SK-N-SH (cell line): Measurements from ENCODE around the gene CPSF3. TPM values are rescaled to one million over a fixed set of nuclear protein-coding genes. Genes with fewer than 3 reads are reported as not detected.

ENCODE experiments used
- CTCF ChIA-PET: fragments of 300-600, 350-600 bp; formaldehyde crosslinking; extraction: SDS; loops from one replicate; lab custom pipeline; 2021; lab: Yijun Ruan, JAX
- POLR2A ChIA-PET: fragments of 350-600 bp; sonication (Branson Sonifier 250); formaldehyde crosslinking; extraction: SDS; loops from one replicate; lab custom pipeline; 2020; ENCODE audit warnings: antibody characterized with exemption, inconsistent platforms; lab: Yijun Ruan, JAX
- DNase-seq: peaks from one replicate; pipeline ENCODE4 v3.0.0; 2012
- H2AFZ ChIP-seq: fragments of 200-600 bp; sonication (generic); 2 replicates; pipeline ENCODE4 v1.8.1; 2016; ENCODE audit warnings: antibody characterized with exemption, mild to moderate bottlenecking, low read depth
- H3F3A ChIP-seq: fragments of 200-600 bp; sonication (generic); replicated peaks from 2 replicates; pipeline ENCODE3; 2016; ENCODE audit warnings: antibody characterized with exemption, mild to moderate bottlenecking; ENCODE audit not compliant: insufficient read depth
- H3K27ac ChIP-seq, 2 experiments: fragments of 200-500 bp in 1 of 2; fragments of 200-600 bp in 1 of 2; sonication (Bioruptor generic) in 1 of 2; sonication (generic), shearing (Covaris generic) in 1 of 2; 2 replicates each; pipeline versions ENCODE4 v1.5.1 to v1.6.1; 2014 to 2016; ENCODE audit warnings: low read depth in 2 of 2, inconsistent platforms in 1 of 2, low read length in 1 of 2, mild to moderate bottlenecking in 1 of 2, mixed read lengths in 1 of 2
- H3K27me3 ChIP-seq: fragments of 200-600 bp; sonication (generic), shearing (Covaris generic); 2 replicates; pipeline ENCODE4 v1.6.1; 2016; ENCODE audit warnings: mixed run types; ENCODE audit not compliant: insufficient read depth
- H3K36me3 ChIP-seq, 2 experiments: fragments of 200-500 bp in 1 of 2; fragments of 200-600 bp in 1 of 2; sonication (Bioruptor generic) in 1 of 2; sonication (generic) in 1 of 2; replicated peaks in 1 of 2; 2 replicates each; pipeline versions ENCODE3 to v1.5.1; 2014 to 2016; ENCODE audit warnings: low read length in 1 of 2, mild to moderate bottlenecking in 1 of 2; ENCODE audit not compliant: insufficient read depth in 2 of 2, control insufficient read depth in 1 of 2
- H3K4me1 ChIP-seq, 2 experiments: fragments of 200-500 bp in 1 of 2; fragments of 200-600 bp in 1 of 2; sonication (Bioruptor generic) in 1 of 2; sonication (generic), shearing (Covaris generic) in 1 of 2; 2 replicates each; pipeline versions ENCODE4 v1.5.1 to v1.6.1; 2014 to 2016; ENCODE audit warnings: low read depth in 1 of 2, low read length in 1 of 2, mixed run types in 1 of 2; ENCODE audit not compliant: insufficient read depth in 2 of 2, control insufficient read depth in 1 of 2
- H3K4me2 ChIP-seq: fragments of 200-600 bp; sonication (generic), shearing (Covaris generic); 2 replicates; pipeline ENCODE4 v1.6.1; 2017; ENCODE audit warnings: mixed run types
- H3K4me3 ChIP-seq, 2 experiments: fragments of 200-500 bp in 1 of 2; fragments of 200-600 bp in 1 of 2; sonication (Bioruptor generic) in 1 of 2; sonication (generic), shearing (Covaris generic) in 1 of 2; 2 replicates each; pipeline versions ENCODE4 v1.5.1 to v1.8.1; 2014 to 2016; ENCODE audit warnings: low read depth in 2 of 2, inconsistent platforms in 1 of 2, low read length in 1 of 2, mild to moderate bottlenecking in 1 of 2, mixed read lengths in 1 of 2, moderate library complexity in 1 of 2
- H3K79me2 ChIP-seq: fragments of 200-600 bp; sonication (generic); 2 replicates; pipeline ENCODE4 v1.8.1; 2017; ENCODE audit warnings: mild to moderate bottlenecking; ENCODE audit not compliant: insufficient read depth
- H3K9ac ChIP-seq: fragments of 200-600 bp; sonication (generic); 2 replicates; pipeline ENCODE4 v1.6.1; 2017; ENCODE audit warnings: mixed run types
- H3K9me2 ChIP-seq: fragments of 200-600 bp; sonication (generic); 2 replicates; pipeline ENCODE4 v1.6.1; 2017; ENCODE audit warnings: mixed run types
- H3K9me3 ChIP-seq: fragments of 200-600 bp; sonication (generic); 2 replicates; pipeline ENCODE4 v1.6.1; 2017; ENCODE audit warnings: mixed run types, mild to moderate bottlenecking, moderate library complexity
- H4K20me1 ChIP-seq: fragments of 200-600 bp; sonication (generic); 2 replicates; pipeline ENCODE4 v1.6.1; 2017; ENCODE audit warnings: mild to moderate bottlenecking, mixed run types; ENCODE audit not compliant: insufficient read depth
- CTCF ChIP-seq: fragments of 200-600 bp; sonication (generic); IDR thresholded peaks from 2 replicates; pipeline ENCODE4 v1.6.1; 2017; ENCODE audit warnings: antibody characterized with exemption, mild to moderate bottlenecking, moderate library complexity
- FOXM1 ChIP-seq: IDR thresholded peaks from 2 replicates; pipeline ENCODE4 v1.4.0; 2012; ENCODE audit warnings: low read depth, mild to moderate bottlenecking
- JUND ChIP-seq: IDR thresholded peaks from 2 replicates; pipeline ENCODE4 v1.4.0; 2012
- MAX ChIP-seq: IDR thresholded peaks from 2 replicates; pipeline ENCODE4 v1.4.0; 2012; ENCODE audit warnings: low read depth
- MEF2A ChIP-seq: IDR thresholded peaks from 2 replicates; pipeline ENCODE4 v1.4.0; 2012; ENCODE audit warnings: low read depth, borderline replicate concordance
- PBX3 ChIP-seq: IDR thresholded peaks from 2 replicates; pipeline ENCODE4; 2012
- REST ChIP-seq: IDR thresholded peaks from 2 replicates; pipeline ENCODE4 v1.6.1; 2012; ENCODE audit warnings: mild to moderate bottlenecking, low read depth, low read length, moderate library complexity
- TAF1 ChIP-seq: IDR thresholded peaks from 2 replicates; pipeline ENCODE4 v1.6.1; 2012; ENCODE audit warnings: low read depth, mild to moderate bottlenecking, low read length, moderate library complexity, borderline replicate concordance
- TCF12 ChIP-seq: IDR thresholded peaks from 2 replicates; pipeline ENCODE4 v1.4.0; 2012
- TEAD4 ChIP-seq: IDR thresholded peaks from 2 replicates; pipeline ENCODE4 v1.4.0; 2012; ENCODE audit warnings: mild to moderate bottlenecking, borderline replicate concordance; ENCODE audit not compliant: insufficient read depth
- USF2 ChIP-seq: fragments of 150-350 bp; IDR thresholded peaks from 2 replicates; pipeline ENCODE4 v1.6.1; 2017; ENCODE audit warnings: antibody characterized with exemption, low read length, low read depth, borderline replicate concordance
- ZBTB33 ChIP-seq: IDR thresholded peaks from 2 replicates; pipeline ENCODE4 v1.4.0; 2012; ENCODE audit warnings: low read depth, borderline replicate concordance
- WGBS: methylation state at CpG from one replicate; pipeline ENCODE4 v1.1.6; 2017; ENCODE audit warnings: low lambda C conversion rate; 5-methylcytosine and 5-hydroxymethylcytosine counted together
- polyA plus RNA-seq, 3 experiments: library from polyadenylated mRNA; depleted of rRNA; stranded (reverse); fragments of >200 nt; gene quantifications; 2 replicates each; pipeline ENCODE4 v1.2.3, GENCODE V29; 2012

Gene CPSF3
- polyA plus RNA-seq, 1 of the 3 experiments (the other 2 are of a cell fraction) = 34.2 TPM

- Histone ChIP-seq H3K36me3 (peaks cover 69 to 73% of the 10 kb centered on the region in 2 experiments), H3K79me2 (no peaks in the 10 kb centered on the region), H3K27ac (no peak overlapping the region), H2AFZ (no peak overlapping the region), H3K9me3 (no peaks in the 10 kb centered on the region), H3K4me1 (no peaks in the 10 kb centered on the region), H3K9me2 (no peaks in the 10 kb centered on the region), H3K4me3 (no peak overlapping the region), H3K27me3 (no peaks in the 10 kb centered on the region), H3K4me2 (no peak overlapping the region), H3F3A (no peaks in the 10 kb centered on the region), H4K20me1 (no peaks in the 10 kb centered on the region), H3K9ac (no peak overlapping the region)
- WGBS = 93% methylated on average over 2 of the region's 2 CpGs
- POLR2A ChIA-PET = no interaction called here
- TF ChIP-seq MAX (no peak), JUND (no peak), MEF2A (no peak), ZBTB33 (no peak), PBX3 (no peak), TEAD4 (no peak), REST (no peak), TCF12 (no peak), TAF1 (no peak), CTCF (no peak), USF2 (no peak), FOXM1 (no peak)
- no peak for DNase-seq
- CTCF ChIA-PET = no interaction called here
Observed at GRCh38 chr2:9519250-9519649, 95.8 kb downstream of the CPSF3 start.

Other genes starting within 250 kb of the CPSF3 start
- 37.9 and 41.4 TPM in 2 replicates for gene ASAP2, start 216.8 kb upstream of the CPSF3 start, polyA plus RNA-seq (2012; rRNA removed)
- 56.6 and 62.3 TPM in 2 replicates for gene ITGB1BP1, start 126 bp upstream of the CPSF3 start, polyA plus RNA-seq (2012; rRNA removed)
- 115 and 133 TPM in 2 replicates for gene IAH1, start 50.9 kb downstream of the CPSF3 start, polyA plus RNA-seq (2012; rRNA removed)
- gene ADAM17, start 132.2 kb downstream of the CPSF3 start, polyA plus RNA-seq (2012; rRNA removed) = 12.8 and 17.1 TPM in 2 replicates
- 235 and 240 TPM in 2 replicates for gene YWHAQ, start 207.3 kb downstream of the CPSF3 start, polyA plus RNA-seq (2012; rRNA removed)